CD4-positive, alpha-beta memory T cell (primary cell): Measurements from ENCODE around the gene CDKN1A. TPM values are rescaled to one million over a fixed set of nuclear protein-coding genes. Genes with fewer than 3 reads are reported as not detected.
"Not testable (repeated sequence)": the region's sequence is repeated elsewhere in the genome, so short reads cannot be mapped to it uniquely, and the experiment has no call there.

Experiments
- CTCF ChIA-PET: fragments of 350-600 bp; sonication (Branson Sonifier 250); formaldehyde crosslinking; loops from one replicate; lab custom pipeline; 2021; ENCODE audit warnings: inconsistent platforms; ENCODE audit not compliant: partially characterized antibody; lab: Charles Lee
- POLR2A ChIA-PET: fragments of 350-600 bp; sonication (Branson Sonifier 250); formaldehyde crosslinking; loops from one replicate; lab custom pipeline; 2021; ENCODE audit not compliant: partially characterized antibody; lab: Charles Lee
- DNase-seq, 5 donors: peaks; one replicate each; pipeline versions ENCODE4 v3.0.0 to v3.0.0-alpha.2; 2020 to 2022; ENCODE audit warnings: mixed read lengths in 1 of 5
- H3K27ac ChIP-seq: one replicate; pipeline ENCODE4 v1.7.0; 2013; ENCODE audit warnings: low read depth, low read length
- H3K27me3 ChIP-seq: 2 replicates; pipeline ENCODE4 v1.7.0; 2013; ENCODE audit warnings: mild to moderate bottlenecking, low read length, moderate library complexity; ENCODE audit not compliant: insufficient read depth
- H3K36me3 ChIP-seq: 2 replicates; pipeline ENCODE4 v1.7.0; 2013; ENCODE audit warnings: mild to moderate bottlenecking, low read length, moderate library complexity; ENCODE audit not compliant: insufficient read depth
- H3K4me1 ChIP-seq: 2 replicates; pipeline ENCODE4 v1.7.0; 2013; ENCODE audit warnings: mild to moderate bottlenecking, low read length, moderate library complexity; ENCODE audit not compliant: insufficient read depth
- H3K4me3 ChIP-seq, 2 donors: one replicate each; pipeline ENCODE4 v1.7.0; 2013; ENCODE audit warnings: low read length in 2 of 2, mild to moderate bottlenecking in 1 of 2
- H3K9me3 ChIP-seq, 2 donors: one replicate each; pipeline ENCODE4 v1.7.0; 2013; ENCODE audit warnings: low read length in 2 of 2, control low read depth in 1 of 2; ENCODE audit not compliant: control insufficient read depth in 1 of 2
- H3K27ac Mint-ChIP-seq, 7 donors: one replicate each; pipeline ENCODE4 v1.8.0; 2020 to 2021; ENCODE audit warnings: mixed read lengths in 7 of 7, mild to moderate bottlenecking in 6 of 7, inconsistent platforms in 3 of 7, moderate library complexity in 3 of 7
- H3K27me3 Mint-ChIP-seq, 2 donors: one replicate each; pipeline ENCODE4 v1.8.0; 2020 to 2021; ENCODE audit warnings: mixed read lengths in 2 of 2
- H3K36me3 Mint-ChIP-seq, 2 donors: one replicate each; pipeline ENCODE4 v1.8.0; 2020 to 2021; ENCODE audit warnings: mixed read lengths in 2 of 2, inconsistent platforms in 1 of 2, mild to moderate bottlenecking in 1 of 2
- H3K4me1 Mint-ChIP-seq, 4 donors: one replicate each; pipeline ENCODE4 v1.8.0; 2020 to 2021; ENCODE audit warnings: mixed read lengths in 4 of 4, mild to moderate bottlenecking in 1 of 4
- H3K4me3 Mint-ChIP-seq, 8 donors: one replicate each; pipeline ENCODE4 v1.8.0; 2020 to 2021; ENCODE audit warnings: mixed read lengths in 8 of 8, mild to moderate bottlenecking in 7 of 8, moderate library complexity in 6 of 8, inconsistent platforms in 3 of 8
- H3K9me3 Mint-ChIP-seq, 8 donors: one replicate each; pipeline ENCODE4 v1.8.0; 2020 to 2021; ENCODE audit warnings: mixed read lengths in 8 of 8, mild to moderate bottlenecking in 5 of 8, inconsistent platforms in 3 of 8, moderate library complexity in 1 of 8
- intact Hi-C: fragments of 100-400 bp; cut with micrococcal nuclease; formaldehyde crosslinking; loops from one replicate; pipeline ENCODE4 v1.15.1; 2023
- polyA plus RNA-seq, 2 donors: library from polyadenylated mRNA; unstranded; fragments of 300-500 nt; fragmentation: Illumina TruSeq; gene quantifications; one replicate each; pipeline ENCODE4 v1.2.3, GENCODE V29; 2021
- total RNA-seq, 2 experiments: library from RNA; stranded (reverse); gene quantifications; one replicate each; pipeline ENCODE4 v1.2.3, GENCODE V29; 2021

Gene CDKN1A
- total and polyA plus RNA-seq, 4 experiments from 2014 or later, result 3.3 to 20.6 (median 11.7) TPM

- H3K4me3 Mint-ChIP-seq, result no peak overlapping the region
- Histone ChIP-seq H3K9me3 (no peaks in the 10 kb centered on the region), H3K4me3 (no peak overlapping the region), H3K4me1 (no peaks in the 10 kb centered on the region), H3K36me3 (no peaks in the 10 kb centered on the region), H3K27me3 (no peaks in the 10 kb centered on the region), H3K27ac (no peak overlapping the region)
- intact Hi-C loops, result no loop called here
- H3K27me3 Mint-ChIP-seq, result no peaks in the 10 kb centered on the region
- ChIA-PET CTCF (no interaction called here), POLR2A (interaction anchor here (0.7 kb wide), 1 partner anchor 8 kb away, joined by 3 read pairs; no protein-coding TSS in a partner anchor)
- DNase-seq, result no peak
- peak overlapping the region in 1 of 7 donors; percentile 21 for H3K27ac Mint-ChIP-seq
- peaks cover 0 to 3% (median 0%) of the 10 kb centered on the region in 4 donors for H3K4me1 Mint-ChIP-seq
- H3K36me3 Mint-ChIP-seq, result no peaks in the 10 kb centered on the region
- H3K9me3 Mint-ChIP-seq, result peaks cover 0 to 2% (median 0%) of the 10 kb centered on the region in 8 donors
These were observed 25.5 kb downstream of the CDKN1A start for GRCh38 chr6:36703982-36704381.

- H3K36me3 ChIP-seq, H3K27ac Mint-ChIP-seq, H3K4me1 ChIP-seq, H3K9me3 Mint-ChIP-seq, H3K9me3 ChIP-seq, H3K27ac ChIP-seq, DNase-seq, intact Hi-C loops, H3K4me3 Mint-ChIP-seq, H3K27me3 Mint-ChIP-seq, H3K36me3 Mint-ChIP-seq, H3K27me3 ChIP-seq, H3K4me3 ChIP-seq, H3K4me1 Mint-ChIP-seq: not testable (repeated sequence)
- ChIA-PET POLR2A (interaction anchor here (0.6 kb wide), 1 partner anchor 596 kb away, joined by 3 read pairs; no protein-coding TSS in a partner anchor), CTCF (interaction anchor here (1.6 kb wide), 1 partner anchor 54 kb away, joined by 6 read pairs; no protein-coding TSS in a partner anchor)
These were observed 26.6 kb downstream of the CDKN1A start for GRCh38 chr6:36704961-36705577.

GRCh38 chr6:36706339-36706738 is 27.8 kb downstream of the CDKN1A start:
- intact Hi-C loops, result no loop called here
- H3K27ac Mint-ChIP-seq, result no peak overlapping the region
- no peak overlapping the region for H3K4me3 Mint-ChIP-seq
- CTCF ChIA-PET, result interaction anchor here (0.5 to 1.6 kb wide), 2 partner anchors 53 to 141 kb away, joined by 3 to 6 read pairs; no protein-coding TSS in a partner anchor
- no peaks in the 10 kb centered on the region for H3K27me3 Mint-ChIP-seq
- DNase-seq, result no peak
- Histone ChIP-seq H3K27me3 (no peaks in the 10 kb centered on the region), H3K4me3 (no peak overlapping the region), H3K36me3 (no peaks in the 10 kb centered on the region), H3K9me3 (no peaks in the 10 kb centered on the region), H3K27ac (no peak overlapping the region), H3K4me1 (no peaks in the 10 kb centered on the region)
- POLR2A ChIA-PET, result no interaction called here
- H3K36me3 Mint-ChIP-seq, result no peaks in the 10 kb centered on the region
- peaks cover 0 to 2% (median 0%) of the 10 kb centered on the region in 8 donors for H3K9me3 Mint-ChIP-seq
- peaks cover 0 to 3% (median 0%) of the 10 kb centered on the region in 4 donors for H3K4me1 Mint-ChIP-seq

- Mint-ChIP-seq H3K36me3 (no peaks in the 10 kb centered on the region), H3K4me1 (no peaks in the 10 kb centered on the region), H3K4me3 (no peak overlapping the region), H3K27ac (no peak overlapping the region), H3K27me3 (no peaks in the 10 kb centered on the region), H3K9me3 (no peaks in the 10 kb centered on the region)
- ChIA-PET CTCF (no interaction called here), POLR2A (no interaction called here)
- no peak overlapping the region for H3K27ac ChIP-seq
- no peaks in the 10 kb centered on the region for H3K27me3 ChIP-seq
- H3K9me3 ChIP-seq, result no peaks in the 10 kb centered on the region
- H3K4me1 ChIP-seq, result no peaks in the 10 kb centered on the region
- DNase-seq, result no peak
- no peak overlapping the region for H3K4me3 ChIP-seq
- intact Hi-C loops, result no loop called here
- no peaks in the 10 kb centered on the region for H3K36me3 ChIP-seq
These were observed 34.3 kb downstream of the CDKN1A start for GRCh38 chr6:36712816-36713215.

GRCh38 chr6:36713846-36714245 is 35.3 kb downstream of the CDKN1A start:
- Histone ChIP-seq H3K4me1 (no peaks in the 10 kb centered on the region), H3K27ac (no peak overlapping the region), H3K4me3 (no peak overlapping the region), H3K27me3 (no peaks in the 10 kb centered on the region), H3K9me3 (no peaks in the 10 kb centered on the region), H3K36me3 (no peaks in the 10 kb centered on the region)
- DNase-seq, result no peak
- ChIA-PET POLR2A (no interaction called here), CTCF (no interaction called here)
- H3K36me3 Mint-ChIP-seq, result no peaks in the 10 kb centered on the region
- H3K9me3 Mint-ChIP-seq, result no peaks in the 10 kb centered on the region
- H3K4me3 Mint-ChIP-seq, result no peak overlapping the region
- H3K4me1 Mint-ChIP-seq, result no peaks in the 10 kb centered on the region
- H3K27ac Mint-ChIP-seq, result no peak overlapping the region
- intact Hi-C loops, result no loop called here
- H3K27me3 Mint-ChIP-seq, result no peaks in the 10 kb centered on the region

- ChIA-PET CTCF (no interaction called here), POLR2A (no interaction called here)
- Histone ChIP-seq H3K27ac (no peak overlapping the region), H3K4me3 (no peak overlapping the region), H3K27me3 (no peaks in the 10 kb centered on the region), H3K36me3 (no peaks in the 10 kb centered on the region), H3K9me3 (no peaks in the 10 kb centered on the region), H3K4me1 (no peaks in the 10 kb centered on the region)
- Mint-ChIP-seq H3K4me1 (peaks cover 0 to 2% (median 0%) of the 10 kb centered on the region in 4 donors), H3K27me3 (no peaks in the 10 kb centered on the region), H3K9me3 (no peaks in the 10 kb centered on the region), H3K27ac (no peak overlapping the region), H3K4me3 (no peak overlapping the region), H3K36me3 (no peaks in the 10 kb centered on the region)
- DNase-seq, result no peak
- intact Hi-C loops, result no loop called here
These were observed 36.0 kb downstream of the CDKN1A start for GRCh38 chr6:36714511-36714910.

GRCh38 chr6:36715469-36715868 is 37.0 kb downstream of the CDKN1A start:
- H3K4me3 ChIP-seq, result no peak overlapping the region
- Mint-ChIP-seq H3K36me3 (no peaks in the 10 kb centered on the region), H3K27me3 (no peaks in the 10 kb centered on the region), H3K9me3 (no peaks in the 10 kb centered on the region), H3K4me3 (no peak overlapping the region), H3K4me1 (peaks cover 0 to 2% (median 0%) of the 10 kb centered on the region in 4 donors), H3K27ac (no peak overlapping the region)
- intact Hi-C loops, result no loop called here
- H3K4me1 ChIP-seq, result no peaks in the 10 kb centered on the region
- ChIA-PET CTCF (interaction anchor here (1.1 kb wide), 1 partner anchor 9 kb away, joined by 3 read pairs; no protein-coding TSS in a partner anchor), POLR2A (no interaction called here)
- H3K36me3 ChIP-seq, result no peaks in the 10 kb centered on the region
- no peak for DNase-seq
- no peak overlapping the region for H3K27ac ChIP-seq
- no peaks in the 10 kb centered on the region for H3K27me3 ChIP-seq
- no peaks in the 10 kb centered on the region for H3K9me3 ChIP-seq
